GM12801 (cell line): Measurements from ENCODE around the gene ABCC11.

ENCODE experiments used
- TF ChIP-seq, protein P1 (sequence below): IDR thresholded peaks from one replicate; pipeline ENCODE4 v1.5.1; 2011; ENCODE audit warnings: control low read depth; ENCODE audit not compliant: insufficient read length; ENCODE audit errors: extremely low read depth

ABCC11 gene

DNA sequence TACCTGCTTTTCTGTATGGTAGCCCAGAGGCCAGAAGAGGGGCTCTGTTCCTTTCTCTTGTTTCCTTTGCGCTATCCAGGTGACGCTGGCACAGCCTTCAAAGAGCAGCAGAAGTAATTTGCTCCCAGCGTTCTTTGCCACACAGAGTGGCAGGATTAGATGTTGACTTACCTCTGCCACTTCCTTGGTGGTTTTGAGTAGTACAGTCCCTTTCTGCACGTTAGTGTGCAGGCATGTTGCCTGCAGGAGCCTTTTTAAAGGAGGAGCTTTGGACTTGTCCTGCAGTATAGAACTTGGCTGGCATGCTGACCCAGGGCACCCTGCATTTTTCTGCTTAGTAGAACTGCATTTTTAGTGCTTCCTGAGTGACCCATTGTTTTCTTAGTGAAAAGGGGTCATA is at the start of gene ABCC11:
Gene ABCC11 (minus strand): TSS at position 229 of the 400 bp plus-strand sequence. CDS start 15,618 bp downstream, outside the sequence.
- TF ChIP-seq, protein P1, sequence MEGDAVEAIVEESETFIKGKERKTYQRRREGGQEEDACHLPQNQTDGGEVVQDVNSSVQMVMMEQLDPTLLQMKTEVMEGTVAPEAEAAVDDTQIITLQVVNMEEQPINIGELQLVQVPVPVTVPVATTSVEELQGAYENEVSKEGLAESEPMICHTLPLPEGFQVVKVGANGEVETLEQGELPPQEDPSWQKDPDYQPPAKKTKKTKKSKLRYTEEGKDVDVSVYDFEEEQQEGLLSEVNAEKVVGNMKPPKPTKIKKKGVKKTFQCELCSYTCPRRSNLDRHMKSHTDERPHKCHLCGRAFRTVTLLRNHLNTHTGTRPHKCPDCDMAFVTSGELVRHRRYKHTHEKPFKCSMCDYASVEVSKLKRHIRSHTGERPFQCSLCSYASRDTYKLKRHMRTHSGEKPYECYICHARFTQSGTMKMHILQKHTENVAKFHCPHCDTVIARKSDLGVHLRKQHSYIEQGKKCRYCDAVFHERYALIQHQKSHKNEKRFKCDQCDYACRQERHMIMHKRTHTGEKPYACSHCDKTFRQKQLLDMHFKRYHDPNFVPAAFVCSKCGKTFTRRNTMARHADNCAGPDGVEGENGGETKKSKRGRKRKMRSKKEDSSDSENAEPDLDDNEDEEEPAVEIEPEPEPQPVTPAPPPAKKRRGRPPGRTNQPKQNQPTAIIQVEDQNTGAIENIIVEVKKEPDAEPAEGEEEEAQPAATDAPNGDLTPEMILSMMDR = no peak

DNA sequence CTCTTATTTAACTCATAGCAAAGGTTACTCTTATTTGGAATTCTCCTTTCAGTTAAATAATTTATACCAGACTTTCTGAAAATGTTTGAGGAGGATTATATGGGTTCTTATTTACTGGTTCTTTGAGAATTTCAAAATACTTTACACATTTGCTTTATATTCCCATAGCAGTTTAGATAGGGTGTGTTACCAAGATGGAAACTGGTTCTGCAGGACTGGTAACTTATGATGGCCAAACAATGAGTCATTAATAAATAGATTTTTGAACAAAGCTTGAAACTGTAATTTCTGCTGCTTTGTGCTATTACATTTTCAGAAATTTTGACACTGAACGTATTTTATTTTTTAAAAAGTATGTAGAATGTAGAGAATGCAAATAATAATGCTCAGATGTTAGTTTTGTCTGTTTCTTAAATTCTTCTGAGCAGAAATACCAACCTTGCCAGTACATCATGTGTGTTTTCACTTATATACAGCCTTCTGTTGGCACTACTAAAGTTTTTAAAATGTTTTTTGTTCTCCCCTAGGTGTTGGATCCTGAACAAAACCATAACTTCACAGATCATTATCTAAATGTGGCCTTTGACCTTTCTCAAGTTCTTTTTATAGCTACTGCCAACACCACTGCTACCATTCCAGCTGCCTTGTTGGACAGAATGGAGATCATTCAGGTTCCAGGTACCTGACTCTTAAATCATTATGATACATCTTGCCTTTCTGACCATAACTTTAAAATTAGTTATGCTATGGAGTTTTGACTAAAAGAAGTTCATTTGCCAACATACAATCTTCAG is 48.3 kb upstream of the ABCC11 start:
- TF ChIP-seq, protein P1 = no peak

DNA sequence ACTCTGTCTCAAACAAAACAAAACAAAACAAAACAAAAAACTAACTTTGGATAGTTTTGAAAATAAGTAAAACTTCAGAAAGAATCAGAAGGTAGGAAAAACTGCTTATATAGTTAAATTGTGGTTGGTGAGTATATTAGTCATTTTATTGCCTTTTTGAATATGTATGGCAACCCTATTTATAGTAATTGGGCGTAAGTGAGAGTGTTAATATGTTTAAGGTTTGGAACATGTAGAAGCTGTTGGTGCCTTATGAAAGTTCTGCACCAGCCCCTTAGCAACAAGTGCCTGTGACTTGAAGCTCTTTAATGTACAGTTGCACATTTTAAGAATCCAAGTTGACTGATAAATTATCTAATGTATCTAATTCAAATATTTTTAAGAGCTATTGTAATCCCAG is 47.4 kb upstream of the ABCC11 start:
- TF ChIP-seq, protein P1 = no peak

DNA sequence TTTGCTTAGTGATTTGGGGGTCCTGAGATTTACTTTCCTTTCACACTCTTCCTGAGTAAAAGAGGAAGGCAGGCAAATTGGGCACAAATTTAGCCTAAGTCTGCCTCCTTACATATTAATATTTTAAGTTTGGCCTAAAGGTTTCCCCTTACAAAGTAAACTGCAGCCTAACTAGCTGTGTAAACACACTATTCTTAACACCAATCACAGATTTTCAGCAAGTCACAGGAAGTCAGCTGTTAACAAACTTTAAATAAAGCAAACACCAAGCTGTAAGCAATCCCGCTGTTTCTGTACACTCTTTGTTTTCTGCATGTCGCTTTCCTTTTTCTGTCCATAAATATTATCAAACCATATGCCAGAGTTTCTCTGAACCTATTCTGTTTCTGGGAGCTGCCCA is 45.1 kb upstream of the ABCC11 start:
- TF ChIP-seq, protein P1 = no peak

DNA sequence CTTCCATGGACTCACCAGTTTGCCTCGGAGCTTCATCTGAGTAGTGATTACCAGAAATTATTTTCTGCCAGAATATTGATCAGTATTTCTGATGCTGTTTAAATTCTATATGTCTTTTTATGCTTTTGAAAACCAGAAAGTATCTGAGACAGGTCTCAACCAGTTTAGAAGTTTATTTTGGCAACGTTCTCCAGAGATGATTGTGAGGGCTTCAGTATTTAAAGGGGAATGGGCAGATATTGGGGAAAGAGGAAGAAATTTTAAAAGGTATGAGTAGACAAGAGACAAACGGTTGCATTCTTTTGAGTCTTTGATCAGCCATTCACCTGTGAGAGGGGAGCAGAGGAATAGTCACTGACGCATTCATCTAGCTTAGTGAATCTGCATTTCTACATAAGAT is 44.4 kb upstream of the ABCC11 start:
- TF ChIP-seq, protein P1 = no peak

DNA sequence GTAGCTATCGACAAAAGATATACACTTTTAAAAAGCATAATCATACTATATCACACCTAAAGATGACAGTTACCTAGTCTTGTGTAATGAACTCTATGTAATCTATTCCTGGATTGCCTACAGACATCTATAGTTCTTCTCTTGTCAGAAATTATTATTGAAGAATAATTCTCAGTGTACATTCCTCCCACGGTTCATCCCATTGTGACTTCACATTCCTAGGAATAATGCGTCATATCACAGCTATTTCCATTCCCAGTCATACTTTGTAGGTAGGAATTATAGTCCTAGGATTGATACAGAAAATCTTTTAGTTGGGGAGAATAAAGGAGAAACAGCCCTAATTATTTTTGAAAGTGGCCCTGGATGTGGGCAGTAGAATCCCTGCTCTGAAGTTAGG is 44.0 kb upstream of the ABCC11 start:
- TF ChIP-seq, protein P1 = no peak

DNA sequence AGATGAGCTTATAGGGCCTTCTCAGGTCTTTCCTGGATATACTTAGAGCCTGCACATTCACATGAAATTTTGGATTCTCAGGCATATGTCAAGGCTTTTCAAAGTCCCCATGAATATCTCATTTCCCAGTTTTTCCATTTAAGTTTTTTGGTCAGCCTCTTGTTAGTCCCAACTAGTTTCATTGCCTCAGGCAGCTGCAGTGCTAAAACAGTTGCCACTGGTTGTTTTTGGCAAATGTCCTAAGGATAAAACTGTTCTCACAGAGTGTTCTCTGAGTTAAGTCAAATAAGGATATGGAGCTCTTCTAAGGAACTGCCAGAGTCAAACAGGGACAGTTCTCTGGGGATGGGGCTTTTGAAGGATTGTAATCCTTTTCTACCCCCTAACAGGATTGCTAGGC is 39.9 kb upstream of the ABCC11 start:
- TF ChIP-seq, protein P1 = no peak
